Progenitor cell of endocrine pancreas (in vitro differentiated cells): ENCODE data around the gene AQP10. TPM values are rescaled to one million over a fixed set of nuclear protein-coding genes. Genes with fewer than 3 reads are reported as not detected.

Source experiments
- DNase-seq: peaks from one replicate; pipeline ENCODE4 v3.0.0; 2021; ENCODE audit warnings: low spot score; ENCODE audit not compliant: unreplicated experiment
- H3K27ac Mint-ChIP-seq: 2 replicates; pipeline ENCODE4 v1.8.0; 2021; ENCODE audit warnings: mild to moderate bottlenecking, moderate library complexity, mixed read lengths
- H3K27me3 Mint-ChIP-seq: 2 replicates; pipeline ENCODE4 v1.8.0; 2021; ENCODE audit warnings: mixed read lengths
- H3K36me3 Mint-ChIP-seq: 2 replicates; pipeline ENCODE4 v1.8.0; 2022; ENCODE audit warnings: mixed read lengths; ENCODE audit not compliant: insufficient read depth
- H3K4me1 Mint-ChIP-seq: 2 replicates; pipeline ENCODE4 v1.8.0; 2021; ENCODE audit warnings: low read depth, mixed read lengths
- H3K4me3 Mint-ChIP-seq: 2 replicates; pipeline ENCODE4 v1.8.0; 2021; ENCODE audit warnings: low read depth, mild to moderate bottlenecking, moderate library complexity, mixed read lengths
- H3K9me3 Mint-ChIP-seq: 2 replicates; pipeline ENCODE4 v1.8.0; 2021; ENCODE audit warnings: low read depth, mixed read lengths
- CTCF ChIP-seq: fragments of 200-600 bp; sonication (generic); IDR thresholded peaks from one replicate; pipeline ENCODE4 v1.5.0; 2021; ENCODE audit warnings: antibody characterized with exemption, mild to moderate bottlenecking; ENCODE audit not compliant: unreplicated experiment
- total RNA-seq: library from RNA; stranded (reverse); gene quantifications from 2 replicates; pipeline ENCODE4 v1.2.1, GENCODE V29; 2021

The AQP10 gene
- total RNA-seq, 1 donor from 2014 or later, result 0.96 TPM

GRCh38 chr1:154328318-154329151, 7.6 kb downstream of the AQP10 start:
- Mint-ChIP-seq H3K27me3 (peaks cover 4% of the 10 kb centered on the region), H3K36me3 (peaks cover 7% of the 10 kb centered on the region), H3K4me3 (peak overlapping the region; percentile 69), H3K27ac (peak overlapping the region; percentile 82), H3K9me3 (no peaks in the 10 kb centered on the region), H3K4me1 (peaks cover 26% of the 10 kb centered on the region)
- peak; percentile 63 for DNase-seq
- no peak for TF ChIP-seq CTCF

GRCh38 chr1:154329152-154329521, 8.2 kb downstream of the AQP10 start:
- TF ChIP-seq CTCF, result peak; percentile 43
- H3K27ac Mint-ChIP-seq, result peak overlapping the region; percentile 82

GRCh38 chr1:154329551-154330131, 8.7 kb downstream of the AQP10 start:
- peaks cover 10% of the 10 kb centered on the region for H3K36me3 Mint-ChIP-seq
- no peak for DNase-seq
- no peaks in the 10 kb centered on the region for H3K27me3 Mint-ChIP-seq
- no peaks in the 10 kb centered on the region for H3K9me3 Mint-ChIP-seq
- no peak overlapping the region for H3K4me3 Mint-ChIP-seq
- TF ChIP-seq CTCF, result no peak
- H3K27ac Mint-ChIP-seq, result no peak overlapping the region
- H3K4me1 Mint-ChIP-seq, result peaks cover 32% of the 10 kb centered on the region

More at GRCh38 chr1:154329152-154329521, 8.2 kb downstream of the AQP10 start:
- Mint-ChIP-seq H3K4me3 (peak overlapping the region; percentile 69), H3K4me1 (peaks cover 30% of the 10 kb centered on the region), H3K36me3 (peaks cover 10% of the 10 kb centered on the region), H3K9me3 (no peaks in the 10 kb centered on the region), H3K27me3 (no peaks in the 10 kb centered on the region)
- no peak for DNase-seq

GRCh38 chr1:154330669-154331068, 9.8 kb downstream of the AQP10 start:
- peaks cover 33% of the 10 kb centered on the region for H3K4me1 Mint-ChIP-seq
- H3K27me3 Mint-ChIP-seq, result no peaks in the 10 kb centered on the region
- no peak for DNase-seq
- H3K27ac Mint-ChIP-seq, result no peak overlapping the region
- no peak overlapping the region for H3K4me3 Mint-ChIP-seq
- H3K9me3 Mint-ChIP-seq, result no peaks in the 10 kb centered on the region
- peaks cover 12% of the 10 kb centered on the region for H3K36me3 Mint-ChIP-seq
- TF ChIP-seq CTCF, result no peak

- H3K36me3 Mint-ChIP-seq, result peaks cover 26% of the 10 kb centered on the region
- TF ChIP-seq CTCF, result no peak
- H3K4me3 Mint-ChIP-seq, result no peak overlapping the region
- H3K9me3 Mint-ChIP-seq, result no peaks in the 10 kb centered on the region
- H3K27me3 Mint-ChIP-seq, result no peaks in the 10 kb centered on the region
- DNase-seq, result no peak
- H3K4me1 Mint-ChIP-seq, result peaks cover 7% of the 10 kb centered on the region
- no peak overlapping the region for H3K27ac Mint-ChIP-seq
Measured at GRCh38 chr1:154334079-154335024, 13.5 kb downstream of the AQP10 start.
